Measurements from ENCODE around the gene PIAS1. TPM values are rescaled to one million over a fixed set of nuclear protein-coding genes. Genes with fewer than 3 reads are reported as not detected.

Gene PIAS1
- polyA plus RNA-seq, 2 of the 4 experiments (the other 2 are of a cell fraction) = 23.2 to 49.5 TPM

DNA sequence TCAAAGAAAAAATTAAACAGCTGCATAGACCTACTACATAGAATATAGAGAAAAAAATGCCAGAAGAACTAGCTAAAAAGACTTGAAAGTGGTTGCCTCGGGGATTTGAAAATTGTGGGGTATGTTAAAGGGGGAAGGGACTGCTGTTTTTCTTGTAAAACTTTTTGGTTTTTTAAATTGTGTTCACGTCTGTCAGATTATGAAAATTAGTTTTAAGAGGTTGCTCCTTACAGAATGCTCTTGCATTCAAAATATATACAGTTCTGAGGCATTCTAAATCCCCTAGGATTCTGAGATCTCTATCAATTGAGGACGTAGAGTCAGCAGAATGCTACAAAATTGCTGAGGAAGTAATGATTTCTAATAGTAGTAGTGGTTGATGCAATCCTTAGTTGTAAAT, 28.6 kb downstream of the PIAS1 start:
- H3K4me3 ChIP-seq = no peak overlapping the region
- no peak for FAIRE-seq
- no peak overlapping the region for H3K4me2 ChIP-seq
- H3K4me1 ChIP-seq = peaks cover 26% of the 10 kb centered on the region; the same call in 1 of the 3 replicates
- no peak for DNase-seq (ENCODE audit: low read depth in 1 of 2, low spot score in 1 of 2)
- ATAC-seq = no peak
- no peaks in the 10 kb centered on the region for H3K9me3 ChIP-seq
- H3K27ac ChIP-seq = no peak overlapping the region
- WGBS (ENCODE audit: missing lambda C conversion rate) = 68% methylated on average over 3 of the region's 3 CpGs
- ChIA-PET POLR2A (no interaction called here), CTCF (interaction anchor here (2.6 kb wide), 1 partner anchor 219 kb away, joined by 9 read pairs; no protein-coding TSS in a partner anchor)
- no peak for TF ChIP-seq KDM1A (IDR thresholded peaks at IDR 0.05; ENCODE audit: low read depth)
- no peak for TF ChIP-seq SREBF2 (IDR thresholded peaks at IDR 0.05)
- peak; percentile 20 for TF ChIP-seq MAFK (IDR thresholded peaks at IDR 0.05; ENCODE audit: partially characterized antibody)

DNA sequence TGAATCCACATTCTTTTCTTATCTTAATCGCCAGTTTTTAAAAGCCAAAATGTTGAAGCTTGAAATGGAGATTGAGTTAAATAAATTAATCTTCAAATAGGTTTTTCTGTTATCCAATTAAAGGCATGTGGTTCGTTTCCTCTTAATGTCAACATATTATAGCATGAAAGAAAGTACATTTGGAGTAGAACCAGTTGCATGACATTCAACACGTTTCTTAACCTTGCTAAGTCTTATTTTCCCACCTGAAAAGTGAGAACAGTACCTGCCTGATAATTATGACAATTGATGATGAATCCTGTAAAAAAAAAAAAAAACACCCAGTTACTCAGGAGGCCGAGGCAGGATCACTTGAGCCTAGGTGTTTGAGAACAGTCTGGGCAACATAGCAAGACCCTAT, 29.3 kb downstream of the PIAS1 start:
- no peaks in the 10 kb centered on the region for H3K9me3 ChIP-seq
- no peak for DNase-seq (ENCODE audit: low read depth in 1 of 2, low spot score in 1 of 2)
- ChIA-PET CTCF (interaction anchor here (1.4 to 2.6 kb wide), 2 partner anchors 9 to 220 kb away, joined by 3 to 9 read pairs; no protein-coding TSS in a partner anchor), POLR2A (no interaction called here)
- H3K4me1 ChIP-seq = peaks cover 26% of the 10 kb centered on the region; the same call in 1 of the 3 replicates
- no peak for ATAC-seq
- no peak overlapping the region for H3K4me3 ChIP-seq
- FAIRE-seq = no peak
- no peak overlapping the region for H3K4me2 ChIP-seq
- no peak overlapping the region for H3K27ac ChIP-seq
- WGBS (ENCODE audit: missing lambda C conversion rate) = 91% methylated on average over 4 of the region's 4 CpGs
- TF ChIP-seq FOSB (CRISPR knock-in tag; IDR thresholded peaks at IDR 0.05) (no peak), FOXS1 (CRISPR knock-in tag; IDR thresholded peaks at IDR 0.05) (no peak)
- TF ChIP-seq, protein P1, sequence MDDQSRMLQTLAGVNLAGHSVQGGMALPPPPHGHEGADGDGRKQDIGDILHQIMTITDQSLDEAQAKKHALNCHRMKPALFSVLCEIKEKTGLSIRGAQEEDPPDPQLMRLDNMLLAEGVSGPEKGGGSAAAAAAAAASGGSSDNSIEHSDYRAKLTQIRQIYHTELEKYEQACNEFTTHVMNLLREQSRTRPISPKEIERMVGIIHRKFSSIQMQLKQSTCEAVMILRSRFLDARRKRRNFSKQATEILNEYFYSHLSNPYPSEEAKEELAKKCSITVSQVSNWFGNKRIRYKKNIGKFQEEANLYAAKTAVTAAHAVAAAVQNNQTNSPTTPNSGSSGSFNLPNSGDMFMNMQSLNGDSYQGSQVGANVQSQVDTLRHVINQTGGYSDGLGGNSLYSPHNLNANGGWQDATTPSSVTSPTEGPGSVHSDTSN (IDR thresholded peaks at IDR 0.05) = no peak

DNA sequence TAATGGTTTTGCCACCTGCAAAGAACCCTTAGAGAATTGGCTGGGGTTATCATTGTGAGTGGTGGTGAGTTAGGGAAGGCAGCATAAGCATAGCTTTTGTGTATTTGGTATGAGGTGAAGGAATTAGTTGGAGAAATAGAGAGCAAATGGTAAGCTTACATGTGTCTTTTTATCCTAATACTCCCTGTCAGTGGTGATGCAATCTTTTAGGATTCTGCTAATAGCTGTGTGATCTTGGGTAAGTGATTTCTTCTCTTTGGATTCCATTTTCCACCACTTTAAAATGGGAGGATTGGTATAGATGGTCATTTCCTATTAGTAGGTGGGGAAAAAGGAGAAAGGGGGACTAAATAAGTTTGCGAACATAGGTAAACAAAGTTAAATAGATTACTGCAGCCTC, 30.9 kb downstream of the PIAS1 start:
- H3K4me1 ChIP-seq = peaks cover 26% of the 10 kb centered on the region; the same call in 1 of the 3 replicates
- ChIA-PET POLR2A (interaction anchor here (0.6 kb wide), 2 partner anchors 31 to 67 kb away, joined by 3 read pairs; no protein-coding TSS in a partner anchor), CTCF (interaction anchor here (0.7 to 0.8 kb wide), 2 partner anchors 16 to 74 kb away, joined by 3 read pairs; no protein-coding TSS in a partner anchor)
- 98% methylated on average over 1 of the region's 1 CpG for WGBS (ENCODE audit: missing lambda C conversion rate)
- ATAC-seq (no peak), FAIRE-seq (no peak), DNase-seq (ENCODE audit: low read depth in 1 of 2, low spot score in 1 of 2) (no peak)
- no peak overlapping the region for H3K27ac ChIP-seq
- TF ChIP-seq CBX2 (IDR thresholded peaks at IDR 0.05; ENCODE audit: borderline replicate concordance, low read depth) (no peak), CEBPB (IDR thresholded peaks at IDR 0.05) (peak in 1 of 2 experiments; percentile 20; a peak in 1 of 4 replicates)
- TF ChIP-seq, protein P2, sequence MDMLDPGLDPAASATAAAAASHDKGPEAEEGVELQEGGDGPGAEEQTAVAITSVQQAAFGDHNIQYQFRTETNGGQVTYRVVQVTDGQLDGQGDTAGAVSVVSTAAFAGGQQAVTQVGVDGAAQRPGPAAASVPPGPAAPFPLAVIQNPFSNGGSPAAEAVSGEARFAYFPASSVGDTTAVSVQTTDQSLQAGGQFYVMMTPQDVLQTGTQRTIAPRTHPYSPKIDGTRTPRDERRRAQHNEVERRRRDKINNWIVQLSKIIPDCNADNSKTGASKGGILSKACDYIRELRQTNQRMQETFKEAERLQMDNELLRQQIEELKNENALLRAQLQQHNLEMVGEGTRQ (IDR thresholded peaks at IDR 0.05) = no peak
- H3K4me3 ChIP-seq = no peak overlapping the region
- no peak overlapping the region for H3K4me2 ChIP-seq
- H3K9me3 ChIP-seq = no peaks in the 10 kb centered on the region

DNA sequence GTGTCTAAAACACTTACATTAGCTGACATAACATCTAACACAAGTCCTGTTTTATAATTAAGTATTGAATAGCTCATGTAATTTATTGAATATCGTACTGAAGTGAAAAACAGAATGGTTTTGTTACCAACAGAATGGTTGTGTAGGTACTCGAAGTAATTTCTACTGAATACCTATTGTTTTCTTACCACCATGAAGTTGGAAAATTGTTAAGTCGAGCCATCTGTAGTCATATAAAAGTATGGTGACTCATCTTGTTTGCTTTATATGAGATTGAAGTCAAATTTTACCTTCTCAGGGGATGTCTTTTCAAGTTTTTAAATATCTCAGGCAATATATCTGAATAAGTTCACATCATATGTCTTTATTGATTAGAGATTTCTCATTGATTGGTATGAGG, 37.6 kb downstream of the PIAS1 start:
- H3K4me1 ChIP-seq = peaks cover 8% of the 10 kb centered on the region; the same call in 2 of the 3 replicates
- TF ChIP-seq JUN (IDR thresholded peaks at IDR 0.05) (no peak), FOSL2 (IDR thresholded peaks at IDR 0.05) (no peak), FOSL2 (CRISPR knock-in tag; IDR thresholded peaks at IDR 0.05) (peak; percentile 72)
- no peak for ATAC-seq
- 77% methylated on average over 3 of the region's 3 CpGs for WGBS (ENCODE audit: missing lambda C conversion rate)
- peaks cover 12% of the 10 kb centered on the region; the same call in 2 of the 3 replicates for H3K9me3 ChIP-seq
- H3K4me3 ChIP-seq = no peak overlapping the region
- H3K27ac ChIP-seq = no peak overlapping the region
- POLR2A ChIA-PET = no interaction called here
- DNase-seq (ENCODE audit: low read depth in 1 of 2, low spot score in 1 of 2) = no peak
- CTCF ChIA-PET = interaction anchor here (0.8 kb wide), 1 partner anchor 966 kb away, joined by 3 read pairs; no protein-coding TSS in a partner anchor
- H3K4me2 ChIP-seq = no peak overlapping the region
- FAIRE-seq = peak; percentile 97

DNA sequence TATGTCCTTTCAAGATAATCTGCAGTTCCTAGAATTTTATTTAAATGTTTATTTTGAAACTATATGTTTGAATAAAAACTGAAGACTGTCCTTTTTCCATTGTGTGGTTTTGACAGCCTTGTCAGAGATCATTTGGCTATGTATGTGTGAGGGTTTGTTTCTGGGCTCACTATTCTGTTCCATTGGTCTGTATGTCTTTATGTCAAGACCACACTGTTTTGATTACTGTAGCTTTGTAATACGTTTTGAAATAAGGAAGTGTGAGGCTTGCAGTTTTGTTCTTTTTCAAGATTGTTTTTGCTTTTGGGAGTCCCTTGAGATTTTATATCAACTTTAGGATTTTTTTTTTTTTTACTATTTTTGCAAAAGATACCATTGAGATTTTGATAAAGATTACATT, 42.0 kb downstream of the PIAS1 start:
- Histone ChIP-seq H3K27ac (no peak overlapping the region), H3K4me3 (no peak overlapping the region), H3K4me2 (no peak overlapping the region), H3K9me3 (peaks cover 20% of the 10 kb centered on the region), H3K4me1 (peaks cover 8% of the 10 kb centered on the region; the same call in 2 of the 3 replicates)
- FAIRE-seq = no peak
- POLR2A ChIA-PET = interaction anchor here (1.0 kb wide), 1 partner anchor 212 kb away, joined by 6 read pairs; no protein-coding TSS in a partner anchor
- no peak for ATAC-seq
- no peak for DNase-seq (ENCODE audit: low read depth in 1 of 2, low spot score in 1 of 2)
- CTCF ChIA-PET = no interaction called here
- WGBS (ENCODE audit: missing lambda C conversion rate) = 83% methylated on average over 1 of the region's 1 CpG
- no peak for TF ChIP-seq GATA3 (IDR thresholded peaks at IDR 0.05; ENCODE audit: borderline replicate concordance)
- TF ChIP-seq, protein P3, sequence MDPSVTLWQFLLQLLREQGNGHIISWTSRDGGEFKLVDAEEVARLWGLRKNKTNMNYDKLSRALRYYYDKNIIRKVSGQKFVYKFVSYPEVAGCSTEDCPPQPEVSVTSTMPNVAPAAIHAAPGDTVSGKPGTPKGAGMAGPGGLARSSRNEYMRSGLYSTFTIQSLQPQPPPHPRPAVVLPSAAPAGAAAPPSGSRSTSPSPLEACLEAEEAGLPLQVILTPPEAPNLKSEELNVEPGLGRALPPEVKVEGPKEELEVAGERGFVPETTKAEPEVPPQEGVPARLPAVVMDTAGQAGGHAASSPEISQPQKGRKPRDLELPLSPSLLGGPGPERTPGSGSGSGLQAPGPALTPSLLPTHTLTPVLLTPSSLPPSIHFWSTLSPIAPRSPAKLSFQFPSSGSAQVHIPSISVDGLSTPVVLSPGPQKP (IDR thresholded peaks at IDR 0.05; ENCODE audit: low read depth, low read length) = no peak
- no peak for TF ChIP-seq MYC (IDR thresholded peaks at IDR 0.05; ENCODE audit: borderline replicate concordance, low read length)
- no peak for TF ChIP-seq JUN (IDR thresholded peaks at IDR 0.05)
- no peak for TF ChIP-seq RCOR1 (IDR thresholded peaks at IDR 0.05; ENCODE audit: low read depth, low read length)
- no peak for TF ChIP-seq CBX2 (IDR thresholded peaks at IDR 0.05; ENCODE audit: borderline replicate concordance, low read depth)
- TF ChIP-seq PHF8 (IDR thresholded peaks at IDR 0.05; ENCODE audit: borderline replicate concordance, low read depth) = no peak
- no peak for TF ChIP-seq HOXB5 (CRISPR knock-in tag; IDR thresholded peaks at IDR 0.05)
- no peak for TF ChIP-seq KDM5A (IDR thresholded peaks at IDR 0.05)
- TF ChIP-seq POLR2AphosphoS2 (conservative IDR thresholded peaks at IDR 0.05; ENCODE audit: low read length) = no peak
- no peak for TF ChIP-seq ESRRA (IDR thresholded peaks at IDR 0.05; ENCODE audit: borderline replicate concordance, low read length)
- TF ChIP-seq ZNF302 (CRISPR knock-in tag; IDR thresholded peaks at IDR 0.05) = no peak
- TF ChIP-seq HEYL (CRISPR knock-in tag; IDR thresholded peaks at IDR 0.05) = no peak
- TF ChIP-seq, protein P4, sequence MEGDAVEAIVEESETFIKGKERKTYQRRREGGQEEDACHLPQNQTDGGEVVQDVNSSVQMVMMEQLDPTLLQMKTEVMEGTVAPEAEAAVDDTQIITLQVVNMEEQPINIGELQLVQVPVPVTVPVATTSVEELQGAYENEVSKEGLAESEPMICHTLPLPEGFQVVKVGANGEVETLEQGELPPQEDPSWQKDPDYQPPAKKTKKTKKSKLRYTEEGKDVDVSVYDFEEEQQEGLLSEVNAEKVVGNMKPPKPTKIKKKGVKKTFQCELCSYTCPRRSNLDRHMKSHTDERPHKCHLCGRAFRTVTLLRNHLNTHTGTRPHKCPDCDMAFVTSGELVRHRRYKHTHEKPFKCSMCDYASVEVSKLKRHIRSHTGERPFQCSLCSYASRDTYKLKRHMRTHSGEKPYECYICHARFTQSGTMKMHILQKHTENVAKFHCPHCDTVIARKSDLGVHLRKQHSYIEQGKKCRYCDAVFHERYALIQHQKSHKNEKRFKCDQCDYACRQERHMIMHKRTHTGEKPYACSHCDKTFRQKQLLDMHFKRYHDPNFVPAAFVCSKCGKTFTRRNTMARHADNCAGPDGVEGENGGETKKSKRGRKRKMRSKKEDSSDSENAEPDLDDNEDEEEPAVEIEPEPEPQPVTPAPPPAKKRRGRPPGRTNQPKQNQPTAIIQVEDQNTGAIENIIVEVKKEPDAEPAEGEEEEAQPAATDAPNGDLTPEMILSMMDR (IDR thresholded peaks at IDR 0.05) = no peak
